GM23248 (cell line): Measurements from ENCODE around the gene TTC9.
A peak's percentile ranks its signal among the peaks of the same experiment; 100 is the strongest.

Experiments
- EZH2 ChIP-seq: fragments of 200-600 bp; sonication (generic); IDR thresholded peaks from 2 replicates; pipeline ENCODE4 v1.6.1; 2018; ENCODE audit warnings: antibody characterized with exemption, mild to moderate bottlenecking; ENCODE audit not compliant: insufficient read depth, poor library complexity, severe bottlenecking
- EZH2phosphoT487 ChIP-seq: fragments of 200-600 bp; sonication (generic); IDR thresholded peaks from 2 replicates; pipeline ENCODE4 v1.6.1; 2018; ENCODE audit warnings: antibody characterized with exemption, moderate library complexity, mild to moderate bottlenecking, low read depth; ENCODE audit not compliant: insufficient read depth

DNA sequence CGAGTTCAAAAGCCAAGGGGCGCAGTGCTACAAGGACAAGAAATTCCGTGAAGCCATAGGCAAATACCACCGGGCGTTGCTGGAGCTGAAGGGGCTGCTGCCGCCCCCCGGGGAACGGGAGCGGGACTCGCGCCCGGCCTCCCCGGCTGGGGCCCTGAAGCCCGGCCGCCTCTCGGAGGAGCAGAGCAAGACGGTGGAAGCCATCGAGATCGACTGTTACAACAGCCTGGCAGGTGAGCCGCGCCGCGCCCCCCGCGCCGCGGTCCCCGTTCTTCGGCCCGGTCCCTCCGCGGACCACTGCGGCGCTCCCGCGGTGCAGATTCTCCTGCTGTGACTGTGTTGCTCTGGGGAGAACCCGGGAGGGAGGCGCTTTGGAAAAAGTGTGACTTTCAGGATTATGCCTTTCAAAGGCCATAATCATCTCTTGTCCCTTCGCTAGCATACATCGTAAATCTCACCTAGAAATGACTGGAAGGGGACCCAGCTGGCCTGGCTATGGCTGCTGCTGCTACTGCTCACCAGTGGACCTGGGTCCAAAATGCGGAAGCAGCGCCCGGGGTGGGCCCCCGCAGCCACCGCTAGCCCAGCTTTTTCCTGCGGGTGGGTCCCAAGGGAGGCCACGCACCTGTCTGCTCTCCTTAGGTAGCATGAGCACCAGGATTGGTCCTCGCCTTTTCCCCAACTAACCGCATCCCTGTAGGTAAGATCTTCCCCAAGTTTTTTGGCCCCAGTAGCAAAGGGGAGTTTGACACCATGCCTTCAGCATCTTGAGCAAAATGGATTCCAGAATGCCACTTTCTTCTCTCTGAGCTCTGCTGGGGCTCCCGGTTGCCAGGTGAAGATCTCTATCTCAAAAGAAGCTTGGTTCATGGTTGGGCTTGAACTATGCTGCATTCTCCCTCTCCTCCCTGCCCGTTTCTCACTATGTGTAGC lies 853 bp downstream of the TTC9 start:
- TF ChIP-seq EZH2 (peak; percentile 65), EZH2phosphoT487 (0 out of 2 replicates have a peak, but pooled peaks have one; percentile 22)
